Gastrocnemius medialis (tissue), 4 donors: Measurements from ENCODE around the gene CAPZB. TPM values are rescaled to one million over a fixed set of nuclear protein-coding genes. Genes with fewer than 3 reads are reported as not detected.
"Not testable (repeated sequence)": the region's sequence is repeated elsewhere in the genome, so short reads cannot be mapped to it uniquely, and the experiment has no call there.

Source experiments
- ATAC-seq, 2 donors: fragments of 150-250 bp; one replicate each; pipeline ENCODE4 v1.9.1; 2016
- DNase-seq, 2 donors: peaks; one replicate each; pipeline ENCODE4 v3.0.0-alpha.2; 2019
- H3K27ac ChIP-seq, 4 donors: fragments of 200-600 bp; sonication (generic); 1 replicate in 1 of 4; 2 replicates in 3 of 4; pipeline ENCODE4 v1.5.1; 2016 to 2018; ENCODE audit warnings: mild to moderate bottlenecking in 2 of 4, moderate library complexity in 1 of 4
- H3K27me3 ChIP-seq, 3 donors: fragments of 200-600 bp; sonication (generic) in 2 of 3; 1 replicate in 1 of 3; 2 replicates in 2 of 3; pipeline versions ENCODE4 v1.5.1 to v1.6.0; 2016 to 2019; ENCODE audit warnings: mild to moderate bottlenecking in 1 of 3, moderate library complexity in 1 of 3
- H3K36me3 ChIP-seq, 2 donors: fragments of 200-600 bp; sonication (generic) in 1 of 2; one replicate each; pipeline ENCODE4 v1.5.1; 2017 to 2018
- H3K4me1 ChIP-seq, 2 donors: fragments of 200-600 bp; sonication (generic) in 1 of 2; one replicate each; pipeline ENCODE4 v1.5.1; 2016 to 2017; ENCODE audit warnings: mild to moderate bottlenecking in 2 of 2
- H3K4me3 ChIP-seq, 4 donors: fragments of 200-600 bp; sonication (generic) in 3 of 4; 1 replicate in 1 of 4; 2 replicates in 3 of 4; pipeline ENCODE4 v1.5.1; 2016 to 2019; ENCODE audit warnings: mild to moderate bottlenecking in 2 of 4
- H3K9me3 ChIP-seq, 3 donors: fragments of 200-600 bp; sonication (generic) in 2 of 3; 1 replicate in 1 of 3; 2 replicates in 2 of 3; pipeline ENCODE4 v1.5.1; 2016 to 2019
- POLR2A ChIP-seq, 2 donors: fragments of 450-650 bp; IDR thresholded peaks; one replicate each; pipeline ENCODE4 v1.6.1; 2017; ENCODE audit warnings: antibody characterized with exemption in 2 of 2, mild to moderate bottlenecking in 2 of 2, moderate library complexity in 2 of 2
- in situ Hi-C, 4 donors: fragments of 200-750 bp; cut with MboI; loops; one replicate each; pipeline versions ENCODE4 v1.15.0 to v1.8.0; 2017; ENCODE audit warnings: low sequenced_read_pairs in 4 of 4
- intact Hi-C: fragments of 100-400 bp; cut with DNase I; formaldehyde crosslinking; loops from one replicate; pipeline ENCODE4 v1.15.1; 2023; ENCODE audit warnings: low total_unique reads
- total RNA-seq, 4 donors: library from RNA; depleted of rRNA; stranded (reverse); fragments of >200 nt; gene quantifications; one replicate each; pipeline versions ENCODE4 v1.1.0 to v1.2.3, GENCODE V29; 2016
- TF ChIP-seq, protein P1 (sequence below), 5 experiments: fragments of 450-650 bp in 3 of 5; fragments of 200-600 bp in 2 of 5; sonication (generic) in 2 of 5; IDR thresholded peaks in 4 of 5; conservative IDR thresholded peaks in 1 of 5; 1 replicate in 4 of 5; 2 replicates in 1 of 5; pipeline ENCODE4 v1.5.1; 2016 to 2019; ENCODE audit warnings: antibody characterized with exemption in 5 of 5, mild to moderate bottlenecking in 3 of 5, moderate library complexity in 3 of 5

The CAPZB gene
- total RNA-seq, 4 donors from 2014 or later, result 48.6 to 93.8 (median 74.9) TPM

GRCh38 chr1:19307794-19308508 is 177.4 kb downstream of the CAPZB start:
- in situ Hi-C loops (no loop called here), intact Hi-C loops (no loop called here)
- no peak overlapping the region for H3K27ac ChIP-seq
- H3K9me3 ChIP-seq, result no peaks in the 10 kb centered on the region
- no peak for ATAC-seq
- H3K27me3 ChIP-seq, result no peaks in the 10 kb centered on the region
- H3K4me1 ChIP-seq, result peaks cover 13% of the 10 kb centered on the region in 2 donors
- peaks cover 0 to 55% of the 10 kb centered on the region in 2 donors for H3K36me3 ChIP-seq
- no peak overlapping the region for H3K4me3 ChIP-seq
- TF ChIP-seq POLR2A (IDR thresholded peaks at IDR 0.05), result no peak
- TF ChIP-seq, protein P1, sequence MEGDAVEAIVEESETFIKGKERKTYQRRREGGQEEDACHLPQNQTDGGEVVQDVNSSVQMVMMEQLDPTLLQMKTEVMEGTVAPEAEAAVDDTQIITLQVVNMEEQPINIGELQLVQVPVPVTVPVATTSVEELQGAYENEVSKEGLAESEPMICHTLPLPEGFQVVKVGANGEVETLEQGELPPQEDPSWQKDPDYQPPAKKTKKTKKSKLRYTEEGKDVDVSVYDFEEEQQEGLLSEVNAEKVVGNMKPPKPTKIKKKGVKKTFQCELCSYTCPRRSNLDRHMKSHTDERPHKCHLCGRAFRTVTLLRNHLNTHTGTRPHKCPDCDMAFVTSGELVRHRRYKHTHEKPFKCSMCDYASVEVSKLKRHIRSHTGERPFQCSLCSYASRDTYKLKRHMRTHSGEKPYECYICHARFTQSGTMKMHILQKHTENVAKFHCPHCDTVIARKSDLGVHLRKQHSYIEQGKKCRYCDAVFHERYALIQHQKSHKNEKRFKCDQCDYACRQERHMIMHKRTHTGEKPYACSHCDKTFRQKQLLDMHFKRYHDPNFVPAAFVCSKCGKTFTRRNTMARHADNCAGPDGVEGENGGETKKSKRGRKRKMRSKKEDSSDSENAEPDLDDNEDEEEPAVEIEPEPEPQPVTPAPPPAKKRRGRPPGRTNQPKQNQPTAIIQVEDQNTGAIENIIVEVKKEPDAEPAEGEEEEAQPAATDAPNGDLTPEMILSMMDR (IDR thresholded peaks at IDR 0.05 in 4 of 5, conservative IDR thresholded peaks at IDR 0.05 in 1 of 5), result no peak
- DNase-seq, result no peak

DNA sequence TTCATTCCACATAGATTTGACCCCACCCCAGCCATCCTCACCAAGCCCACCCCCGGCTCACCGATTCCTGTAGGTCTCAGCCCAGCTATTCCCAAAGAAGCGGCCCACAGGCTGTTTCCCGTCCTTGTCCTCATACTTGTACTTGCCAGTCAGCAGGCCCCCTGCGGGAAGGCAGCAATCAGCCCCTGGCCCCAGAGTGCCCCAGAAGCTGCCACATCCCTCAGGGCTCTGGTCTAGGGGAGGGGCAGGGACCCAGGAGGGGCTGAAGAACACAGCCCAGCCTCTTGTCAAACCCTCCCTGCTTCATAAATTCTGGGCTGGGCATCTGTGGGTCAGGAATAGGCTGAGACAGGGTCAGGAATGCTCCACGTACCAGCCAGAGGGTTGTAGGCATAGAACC is 178.4 kb downstream of the CAPZB start:
- no peak for TF ChIP-seq POLR2A (IDR thresholded peaks at IDR 0.05)
- in situ Hi-C loops (no loop called here), intact Hi-C loops (no loop called here)
- Histone ChIP-seq H3K27me3 (no peaks in the 10 kb centered on the region), H3K36me3 (peaks cover 0 to 55% of the 10 kb centered on the region in 2 donors), H3K4me1 (peaks cover 10% of the 10 kb centered on the region in 2 donors), H3K9me3 (no peaks in the 10 kb centered on the region), H3K4me3 (no peak overlapping the region), H3K27ac (no peak overlapping the region)
- no peak for ATAC-seq
- no peak for DNase-seq

- Histone ChIP-seq H3K36me3 (peaks cover 0 to 55% of the 10 kb centered on the region in 2 donors), H3K27me3 (no peaks in the 10 kb centered on the region), H3K4me3 (no peak overlapping the region), H3K4me1 (peaks cover 3 to 4% of the 10 kb centered on the region in 2 donors), H3K27ac (no peak overlapping the region), H3K9me3 (no peaks in the 10 kb centered on the region)
- ATAC-seq, result no peak
- DNase-seq, result no peak
- in situ Hi-C loops, result no loop called here
- TF ChIP-seq, protein P1 (IDR thresholded peaks at IDR 0.05 in 4 of 5, conservative IDR thresholded peaks at IDR 0.05 in 1 of 5), result no peak
- no peak for TF ChIP-seq POLR2A (IDR thresholded peaks at IDR 0.05)
- intact Hi-C loops, result no loop called here
These were observed 179.5 kb downstream of the CAPZB start for GRCh38 chr1:19305880-19306279.

- ATAC-seq, H3K4me1 ChIP-seq, H3K27ac ChIP-seq, in situ Hi-C loops, DNase-seq, H3K4me3 ChIP-seq, intact Hi-C loops, H3K27me3 ChIP-seq, H3K9me3 ChIP-seq: not testable (repeated sequence)
- H3K36me3 ChIP-seq, result peaks cover 0 to 55% of the 10 kb centered on the region in 2 donors
These were observed 181.3 kb downstream of the CAPZB start for GRCh38 chr1:19304081-19304480.

DNA sequence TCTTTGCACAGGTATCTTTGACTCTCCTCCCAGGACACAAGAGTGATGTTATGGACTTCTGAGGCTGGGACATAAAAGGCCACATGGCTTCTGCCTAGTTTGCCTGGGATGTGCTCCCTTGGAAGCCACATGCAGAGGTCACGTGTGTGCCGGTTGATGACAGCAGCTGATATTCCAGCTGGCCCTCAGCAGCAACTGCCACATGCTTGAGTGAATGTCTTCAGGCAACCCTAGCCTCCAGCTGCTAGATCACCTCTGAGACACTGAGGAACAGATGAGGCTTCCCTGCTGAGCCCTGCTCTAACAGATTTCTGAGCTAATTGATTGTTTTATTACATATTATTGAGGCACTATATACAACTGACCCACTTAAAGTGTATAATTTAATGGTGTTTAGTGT is 185.1 kb downstream of the CAPZB start:
- DNase-seq, result no peak
- TF ChIP-seq, protein P1 (IDR thresholded peaks at IDR 0.05 in 4 of 5, conservative IDR thresholded peaks at IDR 0.05 in 1 of 5), result no peak
- no peaks in the 10 kb centered on the region for H3K4me1 ChIP-seq
- H3K27ac ChIP-seq, result no peak overlapping the region
- intact Hi-C loops, result no loop called here
- no peaks in the 10 kb centered on the region for H3K27me3 ChIP-seq
- in situ Hi-C loops, result no loop called here
- no peaks in the 10 kb centered on the region for H3K9me3 ChIP-seq
- no peak for ATAC-seq
- H3K4me3 ChIP-seq, result no peak overlapping the region
- H3K36me3 ChIP-seq, result peaks cover 0 to 21% of the 10 kb centered on the region in 2 donors

GRCh38 chr1:19294638-19295037 is 190.7 kb downstream of the CAPZB start:
- H3K27ac ChIP-seq, result no peak overlapping the region
- TF ChIP-seq, protein P1 (IDR thresholded peaks at IDR 0.05 in 4 of 5, conservative IDR thresholded peaks at IDR 0.05 in 1 of 5), result no peak
- TF ChIP-seq POLR2A (IDR thresholded peaks at IDR 0.05), result no peak
- no peak overlapping the region for H3K4me3 ChIP-seq
- in situ Hi-C loops, result no loop called here
- no peaks in the 10 kb centered on the region for H3K9me3 ChIP-seq
- DNase-seq (no peak), ATAC-seq (no peak)
- no peaks in the 10 kb centered on the region for H3K27me3 ChIP-seq
- H3K36me3 ChIP-seq, result no peaks in the 10 kb centered on the region
- intact Hi-C loops, result no loop called here
- H3K4me1 ChIP-seq, result no peaks in the 10 kb centered on the region
